GM23338 (cell line): ENCODE data around the gene GUCY2F. TPM values are rescaled to one million over a fixed set of nuclear protein-coding genes. Genes with fewer than 3 reads are reported as not detected.

Experiments used
- ATAC-seq: fragments of 200-7000 bp; cut with Tn5 transposase; 3 replicates; pipeline ENCODE4 v1.9.1; 2020
- DNase-seq: peaks from one replicate; pipeline ENCODE4 v3.0.0-alpha.2; 2015; ENCODE audit warnings: low spot score
- H2AFZ ChIP-seq: fragments of 200-600 bp; sonication (generic); 2 replicates; pipeline ENCODE4 v1.8.0; 2016; ENCODE audit warnings: antibody characterized with exemption, mild to moderate bottlenecking, moderate library complexity
- H3F3A ChIP-seq: fragments of 200-600 bp; sonication (generic); replicated peaks from 2 replicates; pipeline ENCODE4 v1.8.0; 2017; ENCODE audit warnings: antibody characterized with exemption, mixed run types, low read depth
- H3K27ac ChIP-seq: fragments of 200-600 bp; sonication (generic); 2 replicates; pipeline ENCODE4 v1.6.1; 2016; ENCODE audit warnings: low read depth
- H3K27me3 ChIP-seq: fragments of 200-600 bp; sonication (generic); 2 replicates; pipeline ENCODE4 v1.8.0; 2016; ENCODE audit warnings: mild to moderate bottlenecking, mixed run types, moderate library complexity; ENCODE audit not compliant: insufficient read depth
- H3K36me3 ChIP-seq: fragments of 200-600 bp; sonication (generic); 2 replicates; pipeline ENCODE4 v1.8.0; 2016; ENCODE audit warnings: mild to moderate bottlenecking; ENCODE audit not compliant: insufficient read depth
- H3K4me1 ChIP-seq: fragments of 200-600 bp; sonication (generic); 2 replicates; pipeline ENCODE4 v1.8.0; 2016; ENCODE audit warnings: mild to moderate bottlenecking, moderate library complexity; ENCODE audit not compliant: insufficient read depth
- H3K4me2 ChIP-seq: fragments of 200-600 bp; sonication (generic); 2 replicates; pipeline ENCODE4 v1.7.1; 2017; ENCODE audit warnings: mixed run types
- H3K4me3 ChIP-seq: fragments of 200-600 bp; sonication (generic); 2 replicates; pipeline ENCODE4 v1.6.1; 2016; ENCODE audit warnings: mixed run types
- H3K79me2 ChIP-seq: fragments of 200-600 bp; sonication (generic); replicated peaks from 2 replicates; pipeline ENCODE4 v1.8.0; 2017; ENCODE audit warnings: mild to moderate bottlenecking; ENCODE audit not compliant: insufficient read depth
- H3K9me2 ChIP-seq: fragments of 200-600 bp; sonication (generic); 2 replicates; pipeline ENCODE4 v1.8.0; 2017; ENCODE audit not compliant: insufficient read depth
- H4K20me1 ChIP-seq: fragments of 200-600 bp; sonication (generic); replicated peaks from 2 replicates; pipeline ENCODE4 v1.8.0; 2017; ENCODE audit warnings: mild to moderate bottlenecking; ENCODE audit not compliant: insufficient read depth
- H3K27ac Mint-ChIP-seq: 2 replicates; pipeline ENCODE4 v1.8.0; 2020; ENCODE audit warnings: inconsistent platforms, mild to moderate bottlenecking, moderate library complexity, mixed read lengths
- H3K27me3 Mint-ChIP-seq: 3 replicates; pipeline ENCODE4 v1.8.0; 2022; ENCODE audit warnings: low read depth, mild to moderate bottlenecking, moderate library complexity, mixed read lengths, inconsistent platforms; ENCODE audit not compliant: insufficient read depth, poor library complexity
- H3K36me3 Mint-ChIP-seq: 3 replicates; pipeline ENCODE4 v1.8.0; 2021; ENCODE audit warnings: low read depth, mild to moderate bottlenecking, inconsistent platforms, moderate library complexity, mixed read lengths
- H3K4me1 Mint-ChIP-seq: 3 replicates; pipeline ENCODE4 v1.8.0; 2020; ENCODE audit warnings: mild to moderate bottlenecking, inconsistent platforms, mixed read lengths
- H3K4me3 Mint-ChIP-seq: 3 replicates; pipeline ENCODE4 v1.8.0; 2021; ENCODE audit warnings: moderate library complexity, mild to moderate bottlenecking, inconsistent platforms, mixed read lengths
- H3K9me3 Mint-ChIP-seq: 3 replicates; pipeline ENCODE4 v1.8.0; 2020; ENCODE audit warnings: moderate library complexity, mild to moderate bottlenecking, inconsistent platforms, mixed read lengths
- CREB1 ChIP-seq: fragments of 250-450 bp; sonication (Bioruptor Pico); IDR thresholded peaks from 2 replicates; pipeline ENCODE4 v1.5.0; 2020; ENCODE audit warnings: low read depth, mild to moderate bottlenecking, moderate library complexity
- CTCF ChIP-seq, 2 experiments: fragments of 200-600 bp in 1 of 2; sonication (generic) in 1 of 2; conservative IDR thresholded peaks; 2 replicates each; pipeline versions ENCODE4 v1.5.1 to v1.6.1; 2016 to 2017; ENCODE audit warnings: antibody characterized with exemption in 2 of 2, low read depth in 2 of 2, mild to moderate bottlenecking in 2 of 2, moderate library complexity in 1 of 2
- ETS1 ChIP-seq: IDR thresholded peaks from 2 replicates; pipeline ENCODE4 v1.6.1; 2016; ENCODE audit warnings: antibody characterized with exemption
- POLR2AphosphoS5 ChIP-seq: IDR thresholded peaks from 2 replicates; pipeline ENCODE4 v1.6.1; 2016; ENCODE audit warnings: antibody characterized with exemption, low read depth
- ZNF114 ChIP-seq: fragments of 250-450 bp; sonication (Bioruptor Pico); IDR thresholded peaks from 2 replicates; pipeline ENCODE4 v1.5.0; 2020; ENCODE audit warnings: mild to moderate bottlenecking, moderate library complexity
- ZNF331 ChIP-seq: fragments of 250-450 bp; sonication (Bioruptor Pico); IDR thresholded peaks from 2 replicates; pipeline ENCODE4 v1.5.0; 2020; ENCODE audit warnings: low read depth, mild to moderate bottlenecking, moderate library complexity
- polyA plus RNA-seq: library from polyadenylated mRNA; unstranded; fragments of >200 nt; fragmentation: Nextera tagmentation; extraction: Ambion mirVana; gene quantifications from 2 replicates; pipeline ENCODE4 v1.2.1, GENCODE V29; 2016
- total RNA-seq: library from RNA; depleted of rRNA; stranded (reverse); fragments of >200 nt; shearing (Covaris generic); gene quantifications from 2 replicates; pipeline ENCODE4 v1.2.3, GENCODE V29; 2014
- TF ChIP-seq, protein P1 (sequence below): fragments of 250-450 bp; sonication (Bioruptor Pico); IDR thresholded peaks from 2 replicates; pipeline ENCODE4 v1.5.0; 2020; ENCODE audit warnings: mild to moderate bottlenecking, moderate library complexity
- TF ChIP-seq, protein P2 (sequence below): IDR thresholded peaks from one replicate; pipeline ENCODE4 v1.6.1; 2018; ENCODE audit warnings: antibody characterized with exemption; ENCODE audit not compliant: unreplicated experiment

Gene GUCY2F
- total and polyA plus RNA-seq, 2 experiments from 2014 or later = 0.06 to 0.10 TPM

DNA sequence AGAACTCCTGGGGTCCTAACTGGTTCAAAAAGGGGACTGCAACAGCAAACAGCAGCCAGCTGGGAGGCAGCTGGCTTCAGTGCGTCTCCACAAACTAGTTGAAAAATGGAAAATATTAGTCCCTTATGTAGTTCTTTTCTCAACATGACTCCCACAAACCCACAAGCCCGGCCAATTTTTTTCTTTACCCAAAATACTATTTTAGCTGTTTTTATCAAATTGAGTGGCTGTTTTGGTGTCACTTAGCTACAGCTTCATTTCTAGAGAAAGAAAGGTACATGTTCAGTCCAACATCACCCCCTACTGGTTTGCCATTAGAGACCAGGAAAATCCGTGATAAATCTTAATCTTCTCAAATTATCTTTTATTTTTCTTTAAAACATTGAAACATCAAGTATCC, 97.2 kb downstream of the GUCY2F start:
- H3K36me3 ChIP-seq = no peaks in the 10 kb centered on the region
- H3K36me3 Mint-ChIP-seq = no peaks in the 10 kb centered on the region; the same call in 2 of the 3 replicates
- DNase-seq = peak; percentile 59
- no peaks in the 10 kb centered on the region for H3K4me1 Mint-ChIP-seq
- no peaks in the 10 kb centered on the region for H3K4me1 ChIP-seq
- no peak overlapping the region for H3K4me3 Mint-ChIP-seq
- H3K4me3 ChIP-seq = no peak overlapping the region
- no peaks in the 10 kb centered on the region for H3K27me3 ChIP-seq
- H3K9me3 Mint-ChIP-seq = no peaks in the 10 kb centered on the region
- H3K27me3 Mint-ChIP-seq = no peaks in the 10 kb centered on the region
- no peaks in the 10 kb centered on the region for H3K9me2 ChIP-seq
- no peaks in the 10 kb centered on the region for H3K79me2 ChIP-seq
- no peak for TF ChIP-seq ZNF331
- TF ChIP-seq, protein P1, sequence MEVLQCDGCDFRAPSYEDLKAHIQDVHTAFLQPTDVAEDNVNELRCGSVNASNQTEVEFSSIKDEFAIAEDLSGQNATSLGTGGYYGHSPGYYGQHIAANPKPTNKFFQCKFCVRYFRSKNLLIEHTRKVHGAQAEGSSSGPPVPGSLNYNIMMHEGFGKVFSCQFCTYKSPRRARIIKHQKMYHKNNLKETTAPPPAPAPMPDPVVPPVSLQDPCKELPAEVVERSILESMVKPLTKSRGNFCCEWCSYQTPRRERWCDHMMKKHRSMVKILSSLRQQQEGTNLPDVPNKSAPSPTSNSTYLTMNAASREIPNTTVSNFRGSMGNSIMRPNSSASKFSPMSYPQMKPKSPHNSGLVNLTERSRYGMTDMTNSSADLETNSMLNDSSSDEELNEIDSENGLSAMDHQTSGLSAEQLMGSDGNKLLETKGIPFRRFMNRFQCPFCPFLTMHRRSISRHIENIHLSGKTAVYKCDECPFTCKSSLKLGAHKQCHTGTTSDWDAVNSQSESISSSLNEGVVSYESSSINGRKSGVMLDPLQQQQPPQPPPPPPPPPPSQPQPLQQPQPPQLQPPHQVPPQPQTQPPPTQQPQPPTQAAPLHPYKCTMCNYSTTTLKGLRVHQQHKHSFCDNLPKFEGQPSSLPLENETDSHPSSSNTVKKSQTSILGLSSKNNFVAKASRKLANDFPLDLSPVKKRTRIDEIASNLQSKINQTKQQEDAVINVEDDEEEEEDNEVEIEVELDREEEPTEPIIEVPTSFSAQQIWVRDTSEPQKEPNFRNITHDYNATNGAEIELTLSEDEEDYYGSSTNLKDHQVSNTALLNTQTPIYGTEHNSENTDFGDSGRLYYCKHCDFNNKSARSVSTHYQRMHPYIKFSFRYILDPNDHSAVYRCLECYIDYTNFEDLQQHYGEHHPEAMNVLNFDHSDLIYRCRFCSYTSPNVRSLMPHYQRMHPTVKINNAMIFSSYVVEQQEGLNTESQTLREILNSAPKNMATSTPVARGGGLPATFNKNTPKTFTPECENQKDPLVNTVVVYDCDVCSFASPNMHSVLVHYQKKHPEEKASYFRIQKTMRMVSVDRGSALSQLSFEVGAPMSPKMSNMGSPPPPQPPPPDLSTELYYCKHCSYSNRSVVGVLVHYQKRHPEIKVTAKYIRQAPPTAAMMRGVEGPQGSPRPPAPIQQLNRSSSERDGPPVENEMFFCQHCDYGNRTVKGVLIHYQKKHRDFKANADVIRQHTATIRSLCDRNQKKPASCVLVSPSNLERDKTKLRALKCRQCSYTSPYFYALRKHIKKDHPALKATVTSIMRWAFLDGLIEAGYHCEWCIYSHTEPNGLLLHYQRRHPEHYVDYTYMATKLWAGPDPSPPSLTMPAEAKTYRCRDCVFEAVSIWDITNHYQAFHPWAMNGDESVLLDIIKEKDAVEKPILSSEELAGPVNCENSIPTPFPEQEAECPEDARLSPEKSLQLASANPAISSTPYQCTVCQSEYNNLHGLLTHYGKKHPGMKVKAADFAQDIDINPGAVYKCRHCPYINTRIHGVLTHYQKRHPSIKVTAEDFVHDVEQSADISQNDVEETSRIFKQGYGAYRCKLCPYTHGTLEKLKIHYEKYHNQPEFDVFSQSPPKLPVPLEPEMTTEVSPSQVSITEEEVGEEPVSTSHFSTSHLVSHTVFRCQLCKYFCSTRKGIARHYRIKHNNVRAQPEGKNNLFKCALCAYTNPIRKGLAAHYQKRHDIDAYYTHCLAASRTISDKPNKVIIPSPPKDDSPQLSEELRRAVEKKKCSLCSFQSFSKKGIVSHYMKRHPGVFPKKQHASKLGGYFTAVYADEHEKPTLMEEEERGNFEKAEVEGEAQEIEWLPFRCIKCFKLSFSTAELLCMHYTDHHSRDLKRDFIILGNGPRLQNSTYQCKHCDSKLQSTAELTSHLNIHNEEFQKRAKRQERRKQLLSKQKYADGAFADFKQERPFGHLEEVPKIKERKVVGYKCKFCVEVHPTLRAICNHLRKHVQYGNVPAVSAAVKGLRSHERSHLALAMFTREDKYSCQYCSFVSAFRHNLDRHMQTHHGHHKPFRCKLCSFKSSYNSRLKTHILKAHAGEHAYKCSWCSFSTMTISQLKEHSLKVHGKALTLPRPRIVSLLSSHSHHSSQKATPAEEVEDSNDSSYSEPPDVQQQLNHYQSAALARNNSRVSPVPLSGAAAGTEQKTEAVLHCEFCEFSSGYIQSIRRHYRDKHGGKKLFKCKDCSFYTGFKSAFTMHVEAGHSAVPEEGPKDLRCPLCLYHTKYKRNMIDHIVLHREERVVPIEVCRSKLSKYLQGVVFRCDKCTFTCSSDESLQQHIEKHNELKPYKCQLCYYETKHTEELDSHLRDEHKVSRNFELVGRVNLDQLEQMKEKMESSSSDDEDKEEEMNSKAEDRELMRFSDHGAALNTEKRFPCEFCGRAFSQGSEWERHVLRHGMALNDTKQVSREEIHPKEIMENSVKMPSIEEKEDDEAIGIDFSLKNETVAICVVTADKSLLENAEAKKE (CRISPR knock-in tag) = no peak
- TF ChIP-seq CTCF (conservative IDR thresholded peaks at IDR 0.05; ENCODE audit: low read depth in 2 of 2) = peak; percentile 57 to 62
- no peak for ATAC-seq
- no peaks in the 10 kb centered on the region for H4K20me1 ChIP-seq
- H3K27ac ChIP-seq = no peak overlapping the region
- H3K27ac Mint-ChIP-seq = no peak overlapping the region
- no peak overlapping the region for H2AFZ ChIP-seq
- H3K4me2 ChIP-seq = no peak overlapping the region
- no peaks in the 10 kb centered on the region for H3F3A ChIP-seq

- no peak overlapping the region for H3K4me3 ChIP-seq
- Mint-ChIP-seq H3K4me3 (no peak overlapping the region), H3K36me3 (no peaks in the 10 kb centered on the region; the same call in 2 of the 3 replicates), H3K4me1 (no peaks in the 10 kb centered on the region), H3K27me3 (no peaks in the 10 kb centered on the region), H3K27ac (no peak overlapping the region), H3K9me3 (no peaks in the 10 kb centered on the region)
- H4K20me1 ChIP-seq = no peaks in the 10 kb centered on the region
- H3K27me3 ChIP-seq = no peaks in the 10 kb centered on the region
- H3F3A ChIP-seq = no peaks in the 10 kb centered on the region
- H3K79me2 ChIP-seq = no peaks in the 10 kb centered on the region
- H3K36me3 ChIP-seq = no peaks in the 10 kb centered on the region
- no peak overlapping the region for H3K4me2 ChIP-seq
- no peak for ATAC-seq
- no peak overlapping the region for H2AFZ ChIP-seq
- no peak overlapping the region for H3K27ac ChIP-seq
- H3K9me2 ChIP-seq = no peaks in the 10 kb centered on the region
- H3K4me1 ChIP-seq = no peaks in the 10 kb centered on the region
- no peak for DNase-seq
- TF ChIP-seq, protein P2, sequence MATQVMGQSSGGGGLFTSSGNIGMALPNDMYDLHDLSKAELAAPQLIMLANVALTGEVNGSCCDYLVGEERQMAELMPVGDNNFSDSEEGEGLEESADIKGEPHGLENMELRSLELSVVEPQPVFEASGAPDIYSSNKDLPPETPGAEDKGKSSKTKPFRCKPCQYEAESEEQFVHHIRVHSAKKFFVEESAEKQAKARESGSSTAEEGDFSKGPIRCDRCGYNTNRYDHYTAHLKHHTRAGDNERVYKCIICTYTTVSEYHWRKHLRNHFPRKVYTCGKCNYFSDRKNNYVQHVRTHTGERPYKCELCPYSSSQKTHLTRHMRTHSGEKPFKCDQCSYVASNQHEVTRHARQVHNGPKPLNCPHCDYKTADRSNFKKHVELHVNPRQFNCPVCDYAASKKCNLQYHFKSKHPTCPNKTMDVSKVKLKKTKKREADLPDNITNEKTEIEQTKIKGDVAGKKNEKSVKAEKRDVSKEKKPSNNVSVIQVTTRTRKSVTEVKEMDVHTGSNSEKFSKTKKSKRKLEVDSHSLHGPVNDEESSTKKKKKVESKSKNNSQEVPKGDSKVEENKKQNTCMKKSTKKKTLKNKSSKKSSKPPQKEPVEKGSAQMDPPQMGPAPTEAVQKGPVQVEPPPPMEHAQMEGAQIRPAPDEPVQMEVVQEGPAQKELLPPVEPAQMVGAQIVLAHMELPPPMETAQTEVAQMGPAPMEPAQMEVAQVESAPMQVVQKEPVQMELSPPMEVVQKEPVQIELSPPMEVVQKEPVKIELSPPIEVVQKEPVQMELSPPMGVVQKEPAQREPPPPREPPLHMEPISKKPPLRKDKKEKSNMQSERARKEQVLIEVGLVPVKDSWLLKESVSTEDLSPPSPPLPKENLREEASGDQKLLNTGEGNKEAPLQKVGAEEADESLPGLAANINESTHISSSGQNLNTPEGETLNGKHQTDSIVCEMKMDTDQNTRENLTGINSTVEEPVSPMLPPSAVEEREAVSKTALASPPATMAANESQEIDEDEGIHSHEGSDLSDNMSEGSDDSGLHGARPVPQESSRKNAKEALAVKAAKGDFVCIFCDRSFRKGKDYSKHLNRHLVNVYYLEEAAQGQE = no peak
- TF ChIP-seq POLR2AphosphoS5 = no peak
- no peak for TF ChIP-seq ETS1
- no peak for TF ChIP-seq ZNF331
- no peak for TF ChIP-seq CREB1 (CRISPR knock-in tag)
- TF ChIP-seq ZNF114 = no peak
These were observed 99.6 kb downstream of the GUCY2F start for GRCh38 chrX:109382332-109382731.
